Natural killer cell (primary cell): ENCODE data around the gene TGM1. TPM values are rescaled to one million over a fixed set of nuclear protein-coding genes. Genes with fewer than 3 reads are reported as not detected.
A peak's percentile ranks its signal among the peaks of the same experiment; 100 is the strongest.

ENCODE experiments used
- ATAC-seq, 3 donors: fragments of 150-1000 bp in 2 of 3; fragments of 200-7000 bp in 1 of 3; cut with Tn5 transposase; 1 replicate in 1 of 3; 2 replicates in 2 of 3; pipeline ENCODE4 v1.10.0; 2021; ENCODE audit warnings: mild to moderate bottlenecking in 2 of 3, moderate library complexity in 2 of 3
- DNase-seq, 2 donors: peaks; one replicate each; pipeline versions ENCODE4 v3.0.0 to v3.0.0-alpha.2; 2013 to 2021; ENCODE audit warnings: mixed read lengths in 1 of 2
- H3K27ac ChIP-seq: one replicate; pipeline ENCODE4 v1.5.1; 2013; ENCODE audit warnings: mild to moderate bottlenecking, low read length
- H3K27me3 ChIP-seq: one replicate; pipeline ENCODE4 v1.6.1; 2013; ENCODE audit warnings: low read length; ENCODE audit not compliant: control insufficient read depth, insufficient read depth
- H3K36me3 ChIP-seq: one replicate; pipeline ENCODE4 v1.6.1; 2013; ENCODE audit warnings: low read length; ENCODE audit not compliant: control insufficient read depth, insufficient read depth
- H3K4me1 ChIP-seq: one replicate; pipeline ENCODE4 v1.6.1; 2013; ENCODE audit warnings: low read length; ENCODE audit not compliant: control insufficient read depth, insufficient read depth
- H3K4me3 ChIP-seq: one replicate; pipeline ENCODE4 v1.5.1; 2013; ENCODE audit warnings: low read length
- H3K9me3 ChIP-seq: one replicate; pipeline ENCODE4 v1.6.1; 2013; ENCODE audit warnings: low read length; ENCODE audit not compliant: control insufficient read depth, insufficient read depth
- H3K27ac Mint-ChIP-seq, 2 donors: one replicate each; pipeline ENCODE4 v1.8.0; 2022; ENCODE audit warnings: mild to moderate bottlenecking in 2 of 2, mixed read lengths in 2 of 2, moderate library complexity in 1 of 2
- H3K27me3 Mint-ChIP-seq, 2 donors: one replicate each; pipeline ENCODE4 v1.8.0; 2022; ENCODE audit warnings: low read depth in 2 of 2, mixed read lengths in 2 of 2
- H3K36me3 Mint-ChIP-seq: one replicate; pipeline ENCODE4 v1.8.0; 2022; ENCODE audit warnings: mixed read lengths
- H3K4me1 Mint-ChIP-seq, 2 donors: one replicate each; pipeline ENCODE4 v1.8.0; 2022; ENCODE audit warnings: mixed read lengths in 2 of 2
- H3K4me3 Mint-ChIP-seq: one replicate; pipeline ENCODE4 v1.8.0; 2022; ENCODE audit warnings: mild to moderate bottlenecking, moderate library complexity, mixed read lengths
- H3K9me3 Mint-ChIP-seq, 2 donors: one replicate each; pipeline ENCODE4 v1.8.0; 2022; ENCODE audit warnings: mixed read lengths in 2 of 2
- WGBS: methylation state at CpG from one replicate; pipeline ENCODE4 v1.1.7; 2013; ENCODE audit warnings: missing lambda C conversion rate; ENCODE audit not compliant: insufficient coverage; 5-methylcytosine and 5-hydroxymethylcytosine counted together
- intact Hi-C: fragments of 100-400 bp; cut with micrococcal nuclease; formaldehyde crosslinking; loops from one replicate; pipeline ENCODE4 v1.14.2; 2022
- total RNA-seq, 4 donors: library from RNA; stranded (reverse); fragments of 120-200 nt in 1 of 4; gene quantifications; one replicate each; pipeline versions ENCODE4 v1.2.3 to v1.2.4, GENCODE V29; 2013 to 2022
- TF ChIP-seq, protein P1 (sequence below): fragments of 200-600 bp; IDR thresholded peaks from one replicate; pipeline ENCODE4 v1.8.0; 2022; ENCODE audit warnings: antibody characterized with exemption

The TGM1 gene
- total RNA-seq, 3 donors from 2014 or later (not counting 1 experiment from before 2014, with no cell fraction given): 1.7 to 4.9 (median 4.7) TPM

DNA sequence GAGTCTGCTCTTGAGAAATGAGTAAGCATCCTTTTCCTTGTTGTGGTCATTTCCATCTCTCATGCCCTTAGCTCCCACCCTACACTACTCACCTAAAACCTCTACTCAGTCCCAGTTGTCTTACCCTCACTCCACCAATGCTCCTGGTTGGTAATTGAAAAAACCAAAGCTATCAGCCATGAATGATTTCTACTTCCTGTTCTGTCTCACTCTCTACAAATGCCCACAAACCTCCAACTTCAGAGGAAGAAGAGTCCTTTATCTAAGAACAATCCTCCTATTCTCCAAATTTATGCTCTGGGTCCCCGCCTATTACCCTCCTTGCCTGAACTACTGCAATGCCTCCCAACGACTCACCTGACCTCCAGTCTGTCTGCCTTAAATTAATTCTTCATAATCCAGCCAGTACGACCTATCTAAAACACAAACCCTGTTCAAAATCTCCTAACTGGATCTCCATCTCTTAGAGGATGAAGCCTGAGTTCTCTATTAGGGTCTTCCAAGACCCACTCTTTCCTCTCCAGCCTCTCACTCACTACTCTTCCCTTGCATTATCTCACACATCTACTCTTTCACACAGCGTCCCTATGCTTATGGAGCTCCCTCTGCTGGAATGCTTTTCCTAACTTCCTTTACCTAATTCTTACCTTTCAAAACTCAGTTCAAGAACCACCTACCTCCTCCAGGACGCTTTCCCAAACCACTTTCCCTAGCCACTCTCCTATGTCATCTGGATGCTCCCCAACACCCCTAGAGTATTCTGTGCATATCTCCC is 34.4 kb upstream of the TGM1 start:
- Mint-ChIP-seq H3K9me3 (no peaks in the 10 kb centered on the region), H3K4me1 (peaks cover 42 to 54% of the 10 kb centered on the region in 2 donors), H3K27ac (peak overlapping the region; percentile 58 to 63), H3K27me3 (no peaks in the 10 kb centered on the region), H3K4me3 (peak overlapping the region; percentile 10), H3K36me3 (peaks cover 5% of the 10 kb centered on the region)
- Histone ChIP-seq H3K36me3 (peaks cover 31% of the 10 kb centered on the region), H3K27me3 (no peaks in the 10 kb centered on the region), H3K4me3 (no peak overlapping the region), H3K9me3 (no peaks in the 10 kb centered on the region), H3K27ac (peak overlapping the region; percentile 30), H3K4me1 (peaks cover 25% of the 10 kb centered on the region)
- ATAC-seq (no peak), DNase-seq (peak in 1 of 2 donors; percentile 49)
- TF ChIP-seq, protein P1, sequence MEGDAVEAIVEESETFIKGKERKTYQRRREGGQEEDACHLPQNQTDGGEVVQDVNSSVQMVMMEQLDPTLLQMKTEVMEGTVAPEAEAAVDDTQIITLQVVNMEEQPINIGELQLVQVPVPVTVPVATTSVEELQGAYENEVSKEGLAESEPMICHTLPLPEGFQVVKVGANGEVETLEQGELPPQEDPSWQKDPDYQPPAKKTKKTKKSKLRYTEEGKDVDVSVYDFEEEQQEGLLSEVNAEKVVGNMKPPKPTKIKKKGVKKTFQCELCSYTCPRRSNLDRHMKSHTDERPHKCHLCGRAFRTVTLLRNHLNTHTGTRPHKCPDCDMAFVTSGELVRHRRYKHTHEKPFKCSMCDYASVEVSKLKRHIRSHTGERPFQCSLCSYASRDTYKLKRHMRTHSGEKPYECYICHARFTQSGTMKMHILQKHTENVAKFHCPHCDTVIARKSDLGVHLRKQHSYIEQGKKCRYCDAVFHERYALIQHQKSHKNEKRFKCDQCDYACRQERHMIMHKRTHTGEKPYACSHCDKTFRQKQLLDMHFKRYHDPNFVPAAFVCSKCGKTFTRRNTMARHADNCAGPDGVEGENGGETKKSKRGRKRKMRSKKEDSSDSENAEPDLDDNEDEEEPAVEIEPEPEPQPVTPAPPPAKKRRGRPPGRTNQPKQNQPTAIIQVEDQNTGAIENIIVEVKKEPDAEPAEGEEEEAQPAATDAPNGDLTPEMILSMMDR: peak; percentile 4
- 52% methylated on average over 5 of the region's 5 CpGs for WGBS
- intact Hi-C loops: loop anchor here (2.0 kb wide), 1 partner anchor 81 kb away; the partner anchor contains the start of gene MDP1

DNA sequence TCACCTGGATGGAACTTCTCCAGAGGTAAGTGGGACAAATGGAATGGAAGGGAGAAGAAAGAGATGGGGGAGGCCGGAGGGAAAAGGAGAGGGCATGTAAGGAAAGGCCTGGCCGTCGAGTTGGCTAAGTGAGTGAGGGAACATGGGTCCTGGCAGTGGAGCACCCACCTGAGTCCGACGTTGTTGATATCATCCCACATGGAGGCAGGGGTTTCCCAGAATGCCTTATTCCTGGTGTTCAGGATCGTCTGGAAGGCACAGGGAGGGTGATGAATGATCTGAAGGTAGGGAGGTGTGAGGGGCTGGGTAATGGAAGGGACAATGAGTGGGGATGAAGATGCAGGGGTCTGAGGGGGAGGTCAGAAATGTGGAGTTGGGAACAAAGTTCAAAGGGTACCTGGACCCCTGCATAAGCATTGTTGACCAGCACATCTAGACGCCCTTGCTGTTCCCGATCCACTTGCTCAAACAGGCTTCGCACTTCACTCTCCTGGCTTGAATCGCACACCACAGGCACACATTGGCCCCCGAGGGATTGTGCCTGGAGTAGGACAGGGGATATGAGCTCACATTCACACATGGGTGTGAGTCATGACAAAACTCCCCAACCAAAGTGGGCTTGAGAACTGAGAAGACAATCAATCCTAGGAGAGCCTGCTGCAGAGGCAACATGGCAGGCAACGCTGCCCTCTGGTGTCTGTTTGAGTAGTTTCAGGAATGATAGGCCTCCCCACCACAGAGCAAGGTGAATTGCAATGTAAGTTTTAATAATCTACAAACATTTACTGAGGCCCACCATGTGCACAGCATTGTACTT is 33.6 kb upstream of the TGM1 start:
- intact Hi-C loops: loop anchor here (2.0 kb wide), 1 partner anchor 80 kb away; the partner anchor contains the start of gene MDP1
- Mint-ChIP-seq H3K27ac (peak overlapping the region; percentile 58 to 63), H3K36me3 (peaks cover 5% of the 10 kb centered on the region), H3K27me3 (no peaks in the 10 kb centered on the region), H3K4me3 (peak overlapping the region; percentile 10), H3K9me3 (no peaks in the 10 kb centered on the region), H3K4me1 (peaks cover 34 to 46% of the 10 kb centered on the region in 2 donors)
- Histone ChIP-seq H3K27me3 (no peaks in the 10 kb centered on the region), H3K27ac (peak overlapping the region; percentile 30), H3K4me1 (peaks cover 25% of the 10 kb centered on the region), H3K36me3 (peaks cover 31% of the 10 kb centered on the region), H3K9me3 (no peaks in the 10 kb centered on the region), H3K4me3 (no peak overlapping the region)
- ATAC-seq (peak; percentile 74 to 85 (median 76)), DNase-seq (peak; percentile 62 to 90)
- TF ChIP-seq, protein P1: peak; percentile 76
- 78% methylated on average over 12 of the region's 12 CpGs for WGBS

DNA sequence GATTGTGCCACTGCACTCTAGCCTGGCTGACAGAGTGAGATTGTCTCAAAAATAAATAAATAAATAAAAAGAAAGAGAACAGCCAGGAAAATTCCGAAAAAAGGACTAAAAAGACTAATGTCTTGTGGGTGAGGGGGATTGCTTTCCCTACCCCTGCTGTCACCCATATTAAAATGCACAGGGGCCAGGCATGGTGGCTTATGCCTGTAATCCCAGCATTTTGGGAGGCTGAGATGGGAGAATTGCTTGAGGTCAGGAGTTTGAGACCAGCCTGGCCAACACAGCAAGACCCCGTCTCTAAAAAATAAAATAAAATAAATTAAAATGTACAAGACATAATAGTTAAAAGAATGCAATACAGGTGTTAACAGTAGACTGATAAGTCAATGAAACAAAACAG is 30.5 kb upstream of the TGM1 start:
- Histone ChIP-seq H3K27me3 (no peaks in the 10 kb centered on the region), H3K4me1 (peaks cover 22% of the 10 kb centered on the region), H3K4me3 (no peak overlapping the region), H3K36me3 (peaks cover 48% of the 10 kb centered on the region), H3K9me3 (no peaks in the 10 kb centered on the region), H3K27ac (no peak overlapping the region)
- intact Hi-C loops: no loop called here
- Mint-ChIP-seq H3K4me3 (no peak overlapping the region), H3K9me3 (no peaks in the 10 kb centered on the region), H3K4me1 (peaks cover 13 to 21% of the 10 kb centered on the region in 2 donors), H3K27ac (no peak overlapping the region), H3K36me3 (peaks cover 14% of the 10 kb centered on the region), H3K27me3 (no peaks in the 10 kb centered on the region)
- ATAC-seq (no peak), DNase-seq (no peak)
- no CpG with 5 or more reads among the region's 2 CpGs for WGBS
- TF ChIP-seq, protein P1: no peak
